K562 (cell line): ENCODE results near the gene FAM234A. TPM values are rescaled to one million over a fixed set of nuclear protein-coding genes. Genes with fewer than 3 reads are reported as not detected.

ENCODE experiments used
- ATAC-seq: fragments of 200-7000 bp; cut with Tn5 transposase; 3 replicates; pipeline ENCODE4 v1.9.1; 2020; ENCODE audit warnings: moderate library complexity
- BruUV-seq: library from RNA; stranded (reverse); fragments of 400-500 nt; replicated peaks from 2 replicates; lab custom pipeline; 2021; lab: Mats Ljungman, UMichigan
- CTCF ChIA-PET: fragments of 300-600 bp; formaldehyde crosslinking; extraction: SDS; loops from one replicate; lab custom pipeline; 2021; ENCODE audit warnings: low intra/inter-chr PET ratio; lab: Yijun Ruan, JAX
- POLR2A ChIA-PET: fragments of 300-600, 350-650 bp; sonication (Branson Sonifier 250); formaldehyde crosslinking; extraction: SDS; loops from one replicate; lab custom pipeline; 2021; ENCODE audit warnings: antibody characterized with exemption, inconsistent platforms; lab: Yijun Ruan, JAX
- DNase-seq, 4 experiments: peaks; one replicate each; pipeline versions ENCODE4 v3.0.0 to v3.0.0-alpha.2; 2011 to 2018; ENCODE audit warnings: low spot score in 3 of 4, mixed read lengths in 3 of 4; ENCODE audit errors: extremely low read depth in 1 of 4
- FAIRE-seq: peaks from 2 replicates; lab custom pipeline; 2011; peaks lifted over from hg19 to GRCh38; lab: Jason Lieb, UNC
- H2AFZ ChIP-seq: 2 replicates; pipeline ENCODE4 v1.6.0; 2011; ENCODE audit warnings: low read depth, low read length, control low read depth, inconsistent platforms
- H3K27ac ChIP-seq: fragments of 200-600 bp; 3 replicates; pipeline ENCODE4 v1.8.0; 2011; ENCODE audit warnings: low read depth, mild to moderate bottlenecking, control low read depth, inconsistent platforms, low read length, moderate library complexity, mixed read lengths; ENCODE audit errors: extremely low read depth
- H3K27me3 ChIP-seq, 2 experiments: fragments of 300-600 bp in 1 of 2; 2 replicates in 1 of 2; 3 replicates in 1 of 2; pipeline versions ENCODE4 v1.6.0 to v1.8.0; 2011; ENCODE audit warnings: inconsistent platforms in 2 of 2, low read length in 2 of 2, mild to moderate bottlenecking in 1 of 2, mixed read lengths in 1 of 2, moderate library complexity in 1 of 2; ENCODE audit not compliant: control insufficient read depth in 2 of 2, insufficient read depth in 2 of 2
- H3K36me3 ChIP-seq: fragments of 300-600 bp; 3 replicates; pipeline ENCODE4 v1.8.0; 2011; ENCODE audit warnings: mild to moderate bottlenecking, low read length, inconsistent platforms; ENCODE audit not compliant: control insufficient read depth, insufficient read depth
- H3K4me1 ChIP-seq, 2 experiments: fragments of 200-600 bp in 1 of 2; replicated peaks in 1 of 2; 2 replicates in 1 of 2; 3 replicates in 1 of 2; pipeline versions ENCODE4 v1.5.1 to v1.8.0; 2011; ENCODE audit warnings: inconsistent platforms in 2 of 2, low read length in 2 of 2, mild to moderate bottlenecking in 1 of 2, mixed read lengths in 1 of 2, moderate library complexity in 1 of 2; ENCODE audit not compliant: control insufficient read depth in 2 of 2, insufficient read depth in 2 of 2
- H3K4me2 ChIP-seq: 2 replicates; pipeline ENCODE4 v1.6.1; 2011; ENCODE audit warnings: low read length, control low read depth, inconsistent platforms, mixed read lengths; ENCODE audit not compliant: insufficient read depth
- H3K4me3 ChIP-seq: fragments of 200-600 bp; sonication (generic), shearing (Covaris generic); 2 replicates; pipeline ENCODE4 v1.5.1; 2016; ENCODE audit warnings: control low read depth, inconsistent platforms
- H3K79me2 ChIP-seq: fragments of 200-600 bp; 3 replicates; pipeline ENCODE4 v1.8.0; 2011; ENCODE audit warnings: low read length, inconsistent platforms; ENCODE audit not compliant: control insufficient read depth, insufficient read depth
- H3K9ac ChIP-seq, 2 experiments: 2 replicates each; pipeline versions ENCODE4 v1.6.0 to v1.6.1; 2011; ENCODE audit warnings: low read depth in 2 of 2, low read length in 2 of 2, control low read depth in 1 of 2, inconsistent platforms in 1 of 2, mild to moderate bottlenecking in 1 of 2, mixed read lengths in 1 of 2; ENCODE audit not compliant: insufficient read depth in 1 of 2
- H3K9me1 ChIP-seq: one replicate; pipeline ENCODE4 v1.6.0; 2011; ENCODE audit warnings: inconsistent platforms, mild to moderate bottlenecking, low read length, moderate library complexity; ENCODE audit not compliant: control insufficient read depth, insufficient read depth
- H3K9me3 ChIP-seq: replicated peaks from 2 replicates; pipeline ENCODE4 v1.5.1; 2011; ENCODE audit warnings: low read depth, low read length, inconsistent platforms; ENCODE audit not compliant: control insufficient read depth, insufficient read depth
- H4K20me1 ChIP-seq: replicated peaks from 2 replicates; pipeline ENCODE4 v1.6.1; 2011; ENCODE audit warnings: low read length, inconsistent platforms, mixed read lengths; ENCODE audit not compliant: control insufficient read depth, insufficient read depth
- ADNP ChIP-seq: fragments of 200-800 bp; sonication (Bioruptor generic); IDR thresholded peaks from 2 replicates; pipeline ENCODE4 v1.6.1; 2016; ENCODE audit warnings: missing genetic modification characterization, missing compliant biosample characterization
- ELK3 ChIP-seq: fragments of 450-650 bp; formaldehyde crosslinking; IDR thresholded peaks from 2 replicates; pipeline ENCODE4 v1.4.0; 2020; ENCODE audit warnings: mild to moderate bottlenecking
- GTF2E2 ChIP-seq: fragments of 200-800 bp; sonication (Bioruptor generic); IDR thresholded peaks from 2 replicates; pipeline ENCODE4 v1.6.1; 2016; ENCODE audit warnings: missing genetic modification characterization, missing compliant biosample characterization
- ILK ChIP-seq: fragments of 450-650 bp; IDR thresholded peaks from 2 replicates; pipeline ENCODE4 v1.6.1; 2016; ENCODE audit warnings: missing genetic modification characterization, low read depth, mild to moderate bottlenecking, missing compliant biosample characterization, moderate library complexity, borderline replicate concordance
- NCOA2 ChIP-seq, 2 experiments: fragments of 450-650 bp; IDR thresholded peaks; 2 replicates each; pipeline ENCODE4 v1.6.1; 2018; ENCODE audit warnings: mild to moderate bottlenecking in 2 of 2, moderate library complexity in 1 of 2; ENCODE audit not compliant: partially characterized antibody in 2 of 2
- POLR2AphosphoS5 ChIP-seq: IDR thresholded peaks from 2 replicates; pipeline ENCODE4 v1.6.1; 2011; ENCODE audit warnings: mild to moderate bottlenecking, low read depth, low read length, moderate library complexity; ENCODE audit not compliant: control insufficient read depth, insufficient read depth
- POLR2G ChIP-seq: fragments of 200-400 bp; formaldehyde crosslinking; IDR thresholded peaks from 2 replicates; pipeline ENCODE4 v1.6.1; 2017; ENCODE audit warnings: low read depth, mild to moderate bottlenecking, antibody characterized with exemption, low read length, moderate library complexity
- SIN3A ChIP-seq, 2 experiments: fragments of 150-350 bp in 1 of 2; IDR thresholded peaks; 2 replicates each; pipeline ENCODE4 v1.6.1; 2011 to 2016; ENCODE audit warnings: borderline replicate concordance in 2 of 2, low read depth in 2 of 2, low read length in 2 of 2, mild to moderate bottlenecking in 2 of 2, moderate library complexity in 2 of 2; ENCODE audit not compliant: control insufficient read depth in 1 of 2
- SMARCA4 ChIP-seq: fragments of 450-650 bp; IDR thresholded peaks from 2 replicates; pipeline ENCODE4 v1.6.1; 2016
- SP1 ChIP-seq: sonication (generic); formaldehyde crosslinking; IDR thresholded peaks from 2 replicates; pipeline ENCODE4 v1.8.1; 2022; ENCODE audit warnings: mild to moderate bottlenecking, missing genetic modification reagents
- TAF1 ChIP-seq: IDR thresholded peaks from 2 replicates; pipeline ENCODE4 v1.6.1; 2011; ENCODE audit warnings: mild to moderate bottlenecking, low read length, moderate library complexity; ENCODE audit not compliant: insufficient read depth, control insufficient read depth, severe bottlenecking; ENCODE audit errors: extremely low read depth
- YBX1 ChIP-seq: fragments of 450-650 bp; IDR thresholded peaks from 2 replicates; pipeline ENCODE4 v1.7.1; 2016; ENCODE audit warnings: mild to moderate bottlenecking
- ZC3H4 ChIP-seq: sonication (generic); formaldehyde crosslinking; IDR thresholded peaks from 2 replicates; pipeline ENCODE4 v1.9.0; 2021; ENCODE audit warnings: missing genetic modification reagents, borderline replicate concordance
- ZFP36 ChIP-seq: fragments of 150-350 bp; IDR thresholded peaks from 2 replicates; pipeline ENCODE4 v1.6.1; 2018; ENCODE audit warnings: low read length, low read depth; ENCODE audit not compliant: partially characterized antibody
- ZNF184 ChIP-seq: sonication (generic); formaldehyde crosslinking; IDR thresholded peaks from 2 replicates; pipeline ENCODE4 v1.5.0; 2020; ENCODE audit warnings: missing genetic modification reagents
- ZNF644 ChIP-seq: fragments of 200-800 bp; sonication (Bioruptor generic); IDR thresholded peaks from 2 replicates; pipeline ENCODE4 v1.6.1; 2016; ENCODE audit warnings: low read depth, missing genetic modification characterization, missing compliant biosample characterization
- WGBS: fragments of 100-300 bp; shearing (Covaris generic); methylation state at CpG from one replicate; pipeline ENCODE4 v1.1.6; 2016; ENCODE audit warnings: low coverage, mixed read lengths; ENCODE audit not compliant: insufficient coverage; ENCODE audit errors: missing lambda C conversion rate; 5-methylcytosine and 5-hydroxymethylcytosine counted together
- in situ Hi-C: fragments of 300-500 bp; cut with MboI; formaldehyde crosslinking; loops from 4 replicates; pipeline ENCODE4 v1.15.0; 2018; ENCODE audit warnings: inconsistent platforms, mixed read lengths
- intact Hi-C: fragments of 100-400 bp; cut with micrococcal nuclease; formaldehyde crosslinking; loops from 2 replicates; pipeline ENCODE4 v1.14.2; 2022
- polyA plus RNA-seq, 8 experiments: library from polyadenylated mRNA; depleted of rRNA in 4 of 8; stranded (reverse) in 5 of 8; unstranded in 3 of 8; fragments of >200 nt; fragmentation: Nextera tagmentation in 2 of 8; fragmentation: Illumina TruSeq in 1 of 8; extraction: Ambion mirVana in 2 of 8; extraction: Trizol in 1 of 8; gene quantifications; 2 replicates each; pipeline versions ENCODE4 v1.2.1 to v1.2.3, GENCODE V29; 2011 to 2014; ENCODE audit warnings: inconsistent platforms in 1 of 8, missing spikeins in 1 of 8
- total RNA-seq, 7 experiments: library from RNA; depleted of rRNA in 6 of 7; stranded (reverse); fragments of >200 nt in 6 of 7; fragmentation: Illumina TruSeq in 2 of 7; extraction: Trizol in 2 of 7; gene quantifications; 2 replicates each; pipeline versions ENCODE4 v1.2.1 to v1.2.3, GENCODE V29; 2011 to 2021; ENCODE audit warnings: low replicate concordance in 1 of 7
- TF ChIP-seq, protein P1 (sequence below): IDR thresholded peaks from 2 replicates; pipeline ENCODE4 v1.6.1; 2016; ENCODE audit warnings: missing genetic modification characterization, missing compliant biosample characterization
- TF ChIP-seq, protein P2 (sequence below): sonication (generic); formaldehyde crosslinking; IDR thresholded peaks from 2 replicates; pipeline ENCODE4 v1.8.0; 2022; ENCODE audit warnings: mild to moderate bottlenecking, low read depth, missing genetic modification reagents

The FAM234A gene
- total and polyA plus RNA-seq, 9 of the 15 experiments (the other 6 are each of a cell fraction or from before 2014, with no cell fraction given) = 1.0 to 47.9 (median 15.0) TPM

DNA sequence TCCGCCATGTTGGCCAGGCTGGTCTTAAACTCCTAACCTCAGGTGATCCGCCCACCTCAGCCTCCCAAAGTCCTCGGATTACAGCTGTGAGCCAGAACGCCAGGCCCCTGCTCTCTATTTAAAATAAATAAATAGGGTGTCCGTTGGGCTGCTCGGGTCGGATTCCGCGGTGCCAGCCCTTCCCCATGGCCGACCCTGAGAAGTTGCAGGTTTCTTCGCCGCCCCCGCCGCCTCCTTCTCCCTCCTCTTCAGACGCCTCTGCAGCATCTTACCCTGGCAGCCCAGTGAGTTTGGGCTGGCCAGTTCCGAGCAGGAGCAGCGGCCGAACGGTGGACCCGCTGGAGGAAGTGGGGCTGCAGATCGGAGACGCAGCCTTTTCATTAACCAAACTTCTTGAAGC lies 3.7 kb upstream of the FAM234A start:
- no peak overlapping the region for H2AFZ ChIP-seq
- intact Hi-C loops = no loop called here
- peaks cover 9 to 36% of the 10 kb centered on the region in 2 experiments; a peak in 4 of 5 replicates for H3K4me1 ChIP-seq
- H3K9me3 ChIP-seq = no peaks in the 10 kb centered on the region; the same call in 1 of the 2 replicates
- FAIRE-seq (no peak), ATAC-seq (no peak), DNase-seq (no peak)
- ChIA-PET CTCF (no interaction called here), POLR2A (interaction anchor here (1.1 kb wide), 1 partner anchor 9 kb away, joined by 3 read pairs; no protein-coding TSS in a partner anchor)
- H3K36me3 ChIP-seq = peaks cover 22% of the 10 kb centered on the region
- no peak overlapping the region for H3K27ac ChIP-seq
- WGBS = 80% methylated on average over 20 of the region's 22 CpGs
- no peak overlapping the region for H3K4me3 ChIP-seq
- no peak overlapping the region for H3K4me2 ChIP-seq
- TF ChIP-seq POLR2G (no peak), NCOA2 (IDR thresholded peaks at IDR 0.05; ENCODE audit: partially characterized antibody in 2 of 2) (no peak), GTF2E2 (no peak), ILK (tag) (no peak), ADNP (no peak), SIN3A (IDR thresholded peaks at IDR 0.05; ENCODE audit: borderline replicate concordance in 2 of 2, control insufficient read depth in 1 of 2, low read depth in 2 of 2, low read length in 2 of 2) (no peak), POLR2AphosphoS5 (no peak), ELK3 (CRISPR knock-in tag) (no peak), ZNF644 (no peak), SP1 (no peak), ZNF184 (CRISPR knock-in tag) (no peak), ZC3H4 (CRISPR knock-in tag) (no peak), SMARCA4 (no peak), TAF1 (no peak), YBX1 (no peak), ZFP36 (no peak)
- TF ChIP-seq, protein P1, sequence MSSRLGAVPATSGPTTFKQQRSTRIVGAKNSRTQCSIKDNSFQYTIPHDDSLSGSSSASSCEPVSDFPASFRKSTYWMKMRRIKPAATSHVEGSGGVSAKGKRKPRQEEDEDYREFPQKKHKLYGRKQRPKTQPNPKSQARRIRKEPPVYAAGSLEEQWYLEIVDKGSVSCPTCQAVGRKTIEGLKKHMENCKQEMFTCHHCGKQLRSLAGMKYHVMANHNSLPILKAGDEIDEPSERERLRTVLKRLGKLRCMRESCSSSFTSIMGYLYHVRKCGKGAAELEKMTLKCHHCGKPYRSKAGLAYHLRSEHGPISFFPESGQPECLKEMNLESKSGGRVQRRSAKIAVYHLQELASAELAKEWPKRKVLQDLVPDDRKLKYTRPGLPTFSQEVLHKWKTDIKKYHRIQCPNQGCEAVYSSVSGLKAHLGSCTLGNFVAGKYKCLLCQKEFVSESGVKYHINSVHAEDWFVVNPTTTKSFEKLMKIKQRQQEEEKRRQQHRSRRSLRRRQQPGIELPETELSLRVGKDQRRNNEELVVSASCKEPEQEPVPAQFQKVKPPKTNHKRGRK = no peak
- TF ChIP-seq, protein P2, sequence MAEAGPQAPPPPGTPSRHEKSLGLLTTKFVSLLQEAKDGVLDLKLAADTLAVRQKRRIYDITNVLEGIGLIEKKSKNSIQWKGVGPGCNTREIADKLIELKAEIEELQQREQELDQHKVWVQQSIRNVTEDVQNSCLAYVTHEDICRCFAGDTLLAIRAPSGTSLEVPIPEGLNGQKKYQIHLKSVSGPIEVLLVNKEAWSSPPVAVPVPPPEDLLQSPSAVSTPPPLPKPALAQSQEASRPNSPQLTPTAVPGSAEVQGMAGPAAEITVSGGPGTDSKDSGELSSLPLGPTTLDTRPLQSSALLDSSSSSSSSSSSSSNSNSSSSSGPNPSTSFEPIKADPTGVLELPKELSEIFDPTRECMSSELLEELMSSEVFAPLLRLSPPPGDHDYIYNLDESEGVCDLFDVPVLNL = no peak
- no peaks in the 10 kb centered on the region for H3K9me1 ChIP-seq
- no TSS peak for BruUV-seq
- peaks cover 45% of the 10 kb centered on the region for H3K79me2 ChIP-seq
- in situ Hi-C loops = no loop called here
- H3K27me3 ChIP-seq = no peaks in the 10 kb centered on the region
- peaks cover 8% of the 10 kb centered on the region; the same call in 1 of the 2 replicates for H4K20me1 ChIP-seq
- no peak overlapping the region for H3K9ac ChIP-seq
